G401.6 (cell line): ENCODE results near the gene NES.
A peak's percentile ranks its signal among the peaks of the same experiment; 100 is the strongest.

Experiments
- FAIRE-seq: peaks from 2 replicates; lab custom pipeline; 2012; peaks lifted over from hg19 to GRCh38; lab: Jason Lieb, UNC

Gene NES

DNA sequence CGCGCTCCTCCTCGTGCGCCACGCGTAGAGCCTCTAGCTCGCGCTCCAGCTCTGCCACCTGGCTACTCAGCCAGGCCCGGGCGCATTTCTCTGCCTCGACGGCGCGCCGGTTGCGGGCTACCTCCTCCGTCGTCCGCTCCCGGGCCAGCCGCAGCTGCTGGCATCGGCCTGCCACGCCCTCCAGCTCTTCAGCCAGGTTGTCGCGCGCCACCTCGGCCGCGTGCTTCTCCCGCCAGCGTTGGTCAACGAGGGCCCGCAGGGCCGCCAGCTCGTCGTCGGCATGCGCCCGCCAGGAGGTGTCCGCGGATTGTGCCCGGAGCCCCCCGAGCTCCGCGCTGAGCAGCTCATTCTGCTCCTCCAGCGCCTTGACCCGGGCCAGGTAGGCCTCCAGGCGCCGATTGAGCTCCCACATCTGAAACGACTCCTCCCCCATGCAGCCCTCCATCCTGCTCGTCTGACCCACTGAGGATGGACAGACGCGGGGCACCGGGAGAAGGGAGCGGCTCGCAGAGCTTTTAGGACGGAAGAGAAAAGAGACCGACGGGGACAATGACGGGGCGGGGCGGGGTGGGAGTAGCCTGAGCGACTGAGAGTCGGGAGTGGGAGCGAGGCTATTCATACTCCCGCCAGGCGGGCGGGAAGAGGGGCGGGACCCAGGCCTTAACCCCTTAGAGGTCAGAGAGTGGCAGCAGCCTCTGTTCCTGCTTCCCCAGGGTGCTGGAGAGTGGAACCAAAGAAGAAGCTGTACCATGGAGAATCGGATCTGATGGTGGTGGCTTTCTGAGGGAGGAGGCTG, at the start of gene NES:
Gene NES (minus strand): TSS at position 588 of the 796 bp plus-strand sequence. CDS start 143 bp downstream, at position 445.
- FAIRE-seq, result no peak

DNA sequence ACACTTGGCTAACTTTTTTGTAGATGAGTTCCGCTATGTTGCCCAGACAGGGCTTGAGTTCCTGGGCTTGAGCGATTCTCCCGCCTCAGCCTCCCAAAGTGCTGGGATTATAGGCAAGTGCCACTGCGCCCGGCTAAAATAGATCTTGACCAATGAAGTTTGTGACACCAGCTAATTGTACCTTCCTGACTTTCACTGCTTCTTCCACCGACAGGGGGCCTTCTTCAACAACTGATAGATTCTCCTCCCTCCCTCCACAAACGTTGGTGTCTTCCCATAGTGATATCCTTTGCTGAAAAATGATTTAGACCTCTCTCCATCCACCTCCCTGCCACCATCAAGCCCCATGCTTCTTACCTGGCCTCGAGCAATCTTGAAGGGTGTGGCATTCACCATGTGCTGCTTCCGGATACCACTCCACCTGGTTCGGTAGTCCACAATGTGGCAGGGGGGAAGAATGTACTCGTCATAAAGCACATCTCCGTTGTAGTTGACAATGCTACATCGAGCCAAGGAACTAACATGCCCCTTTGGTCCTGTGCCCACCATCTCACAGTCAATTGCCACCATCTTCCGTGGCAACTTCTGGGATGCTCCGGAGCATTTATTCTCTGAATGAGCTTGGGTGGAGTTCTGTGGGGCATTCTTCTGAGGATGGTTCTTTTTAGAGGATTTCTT, 49.5 kb upstream of the NES start:
- FAIRE-seq, result no peak

DNA sequence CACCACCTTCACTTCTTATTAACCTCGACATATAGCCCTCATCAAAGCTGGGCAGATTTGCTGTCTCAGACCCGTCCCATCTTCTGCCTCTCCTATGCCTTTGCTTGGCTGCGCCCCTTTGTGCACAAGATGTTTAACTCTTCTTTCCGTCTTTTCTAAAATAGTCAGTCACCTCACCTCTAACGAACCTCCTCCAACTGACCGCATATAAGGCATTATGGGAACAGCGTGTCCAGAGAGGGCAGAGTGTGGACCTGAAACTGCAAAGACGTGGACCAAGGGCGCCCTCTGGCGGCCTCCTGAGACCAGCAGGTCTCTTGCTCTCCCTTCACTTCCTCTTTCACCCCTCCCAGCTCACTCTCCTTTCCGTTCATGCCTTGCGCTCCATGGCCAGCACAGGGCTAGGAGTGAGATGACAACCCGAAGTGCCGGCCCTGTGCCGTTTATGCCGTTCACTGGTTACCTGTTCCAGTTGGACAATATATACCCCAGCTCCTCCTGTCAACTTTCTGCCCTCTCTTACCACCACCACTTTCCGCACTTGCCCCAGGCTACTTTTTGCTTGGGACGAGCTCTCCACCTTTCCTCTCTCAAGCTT, 48.6 kb upstream of the NES start:
- FAIRE-seq, result peak; percentile 92

DNA sequence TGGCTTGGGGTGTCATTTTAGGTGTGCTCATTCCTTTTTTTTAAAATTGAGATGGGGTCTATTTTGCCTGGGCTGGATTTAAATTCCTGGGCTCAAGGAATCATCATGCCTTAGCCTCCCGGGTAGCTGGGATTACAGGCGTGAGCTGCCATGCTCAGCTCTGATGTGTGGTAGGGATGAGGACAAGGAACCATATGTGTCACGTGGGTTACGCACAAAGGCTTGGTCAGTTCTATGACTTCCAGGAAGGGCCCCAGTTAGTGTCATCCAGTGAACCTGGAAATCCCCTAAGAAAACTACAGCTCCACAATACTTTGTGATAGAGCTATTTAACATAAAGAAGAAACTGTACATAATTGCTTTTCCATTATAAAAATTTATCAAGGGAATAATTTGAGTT, 44.3 kb upstream of the NES start:
- FAIRE-seq, result no peak

GRCh38 chr1:156721131-156721530, 43.9 kb upstream of the NES start:
- no peak for FAIRE-seq

- FAIRE-seq, result no peak
Observed at GRCh38 chr1:156717351-156717750, 40.1 kb upstream of the NES start.

- no peak for FAIRE-seq
Observed at GRCh38 chr1:156714830-156715229, 37.6 kb upstream of the NES start.

DNA sequence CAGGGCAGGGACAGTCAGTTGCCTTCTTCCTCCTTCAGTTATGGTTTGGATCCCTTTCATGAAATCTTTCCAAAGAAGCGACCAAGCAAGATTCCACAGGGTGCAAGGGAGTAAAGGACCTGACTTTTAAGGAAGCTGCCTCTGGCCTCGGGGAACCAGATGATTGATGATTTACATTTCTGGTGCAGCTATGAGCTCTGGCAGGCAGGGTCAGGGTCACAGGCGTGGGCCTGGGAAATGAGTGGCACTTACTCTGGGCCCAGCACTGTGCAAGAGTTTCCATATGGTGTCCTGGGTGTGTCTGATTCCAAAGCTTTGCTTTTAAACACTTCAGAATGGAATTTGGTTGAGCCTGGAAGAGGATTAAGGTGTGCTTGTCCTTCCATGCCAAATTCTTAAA, 35.4 kb upstream of the NES start:
- peak; percentile 23 for FAIRE-seq

GRCh38 chr1:156711011-156711817, 34.0 kb upstream of the NES start:
- no peak for FAIRE-seq

DNA sequence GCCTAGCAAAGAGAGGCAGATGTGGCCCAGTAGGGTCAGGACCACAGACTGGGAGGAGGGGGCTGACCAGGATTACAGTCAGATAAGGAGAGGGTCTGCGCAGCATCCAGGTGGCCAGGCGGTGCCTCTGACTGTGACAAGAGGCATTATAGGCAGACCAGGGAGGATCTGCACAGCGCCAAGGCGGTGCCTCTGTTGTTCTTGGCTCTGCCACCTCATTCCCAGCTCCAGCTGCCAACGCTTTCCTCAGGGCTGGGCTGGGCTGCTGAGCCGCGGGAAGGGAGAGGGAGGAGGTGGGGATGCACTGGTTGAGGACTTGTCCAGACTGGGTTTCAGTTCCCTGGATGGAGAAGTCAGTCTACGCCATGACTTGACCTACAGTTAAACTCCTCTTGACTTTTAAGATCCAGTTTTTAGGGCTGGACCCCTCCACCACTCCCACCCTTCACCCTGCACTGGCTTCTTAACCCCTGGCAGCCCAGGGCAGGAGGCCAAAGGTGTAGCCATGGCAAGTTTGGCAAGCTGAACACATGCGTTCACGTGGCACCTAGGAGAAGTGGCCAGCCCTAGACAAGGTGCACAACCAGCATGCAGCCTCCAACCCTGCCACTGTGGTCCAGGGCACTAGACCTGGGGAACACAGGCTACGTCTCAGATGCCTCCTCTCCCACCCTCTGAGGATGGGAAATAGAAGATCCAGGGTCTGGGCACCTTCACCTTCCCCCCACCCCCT, 32.7 kb upstream of the NES start:
- no peak for FAIRE-seq

- FAIRE-seq, result no peak
Observed at GRCh38 chr1:156709031-156709430, 31.8 kb upstream of the NES start.

GRCh38 chr1:156708218-156708661, 31.0 kb upstream of the NES start:
- peak; percentile 98 for FAIRE-seq

DNA sequence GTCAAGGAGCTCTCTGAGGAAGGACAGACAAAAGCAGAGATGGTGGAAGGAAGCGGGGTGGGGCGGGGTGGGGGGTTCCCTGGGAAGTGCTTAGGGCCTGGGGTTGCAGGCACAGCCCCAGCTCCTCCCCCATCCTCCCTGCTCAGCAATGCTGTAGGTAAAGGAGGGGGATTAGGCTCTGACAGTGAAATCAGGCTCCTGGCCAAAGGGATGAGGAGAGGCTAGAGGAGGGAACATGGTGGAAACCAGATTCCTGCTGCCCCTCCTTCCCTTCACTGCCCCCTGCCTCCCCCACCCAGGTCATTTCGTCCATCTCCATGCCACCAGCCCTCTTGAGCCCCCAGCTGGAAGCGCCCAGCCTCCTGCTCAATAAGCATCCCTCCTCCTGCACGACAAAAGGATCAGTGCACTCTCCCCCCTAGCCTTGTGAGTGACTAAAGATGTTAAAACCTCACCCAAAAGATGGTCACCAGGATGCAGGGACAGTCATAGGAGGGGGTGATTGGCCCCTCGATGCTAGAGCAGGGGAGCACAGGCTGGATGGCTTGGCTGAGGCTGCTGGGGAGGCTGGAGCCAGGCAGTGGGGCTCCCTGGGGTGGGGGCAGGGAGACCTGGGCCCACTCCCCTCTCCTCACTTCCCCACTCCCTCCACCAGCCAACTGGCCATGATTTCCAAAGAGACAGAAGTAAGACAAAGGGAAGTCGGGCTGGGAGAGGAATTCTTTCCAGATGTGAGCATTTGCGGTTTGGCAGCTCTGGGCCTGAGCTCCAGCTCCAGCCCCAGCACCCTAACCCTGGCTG, 30.4 kb upstream of the NES start:
- FAIRE-seq, result peak; percentile 77

DNA sequence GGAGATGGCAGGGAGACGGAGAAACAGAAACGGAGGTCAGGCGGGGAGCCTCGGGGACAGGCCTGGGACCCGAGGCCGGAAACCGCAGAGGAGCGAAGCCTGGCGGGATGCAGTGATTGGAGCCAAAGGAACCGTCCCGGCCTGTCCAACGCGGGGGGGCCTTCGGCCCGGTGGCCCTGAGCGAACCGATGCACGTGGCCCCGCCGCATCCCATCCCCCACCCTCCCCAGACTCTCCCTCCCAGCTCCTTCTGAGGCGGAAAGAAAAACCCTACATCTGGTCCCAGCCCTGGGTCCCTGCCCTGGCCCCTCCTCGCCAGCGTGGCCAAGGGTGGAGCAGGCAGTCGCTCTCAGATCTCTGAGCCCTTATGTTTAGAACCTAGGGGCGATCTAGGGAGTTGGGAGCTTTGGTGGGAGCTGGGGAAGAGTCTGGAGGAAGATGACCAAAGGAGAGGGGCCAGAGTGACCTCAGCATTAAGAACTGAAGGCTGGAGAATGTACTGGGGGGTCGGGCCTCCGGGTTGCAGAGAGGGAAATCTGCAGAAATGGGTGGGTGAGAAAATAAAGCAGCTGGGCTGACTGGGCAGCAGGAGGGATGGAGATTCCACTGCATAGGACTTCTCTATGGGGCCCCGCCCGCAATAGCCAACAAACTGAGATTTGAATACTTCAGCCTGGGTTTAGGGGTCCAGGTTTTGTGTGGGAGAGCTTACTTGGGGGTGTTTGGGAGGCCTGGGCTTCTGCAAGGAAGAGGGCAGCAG, 29.6 kb upstream of the NES start:
- FAIRE-seq, result no peak

- FAIRE-seq, result peak; percentile 94
Observed at GRCh38 chr1:156705918-156706656, 28.9 kb upstream of the NES start.

- no peak for FAIRE-seq
Observed at GRCh38 chr1:156705321-156705917, 28.2 kb upstream of the NES start, which contains the start of gene CRABP2. CRABP2 (minus strand) TSS chr1:156705583; CDS start chr1:156705446, 137 bp downstream.

- no peak for FAIRE-seq
Observed at GRCh38 chr1:156704930-156705320, 27.7 kb upstream of the NES start.

- FAIRE-seq, result no peak
Observed at GRCh38 chr1:156704166-156704711, 27.0 kb upstream of the NES start.

DNA sequence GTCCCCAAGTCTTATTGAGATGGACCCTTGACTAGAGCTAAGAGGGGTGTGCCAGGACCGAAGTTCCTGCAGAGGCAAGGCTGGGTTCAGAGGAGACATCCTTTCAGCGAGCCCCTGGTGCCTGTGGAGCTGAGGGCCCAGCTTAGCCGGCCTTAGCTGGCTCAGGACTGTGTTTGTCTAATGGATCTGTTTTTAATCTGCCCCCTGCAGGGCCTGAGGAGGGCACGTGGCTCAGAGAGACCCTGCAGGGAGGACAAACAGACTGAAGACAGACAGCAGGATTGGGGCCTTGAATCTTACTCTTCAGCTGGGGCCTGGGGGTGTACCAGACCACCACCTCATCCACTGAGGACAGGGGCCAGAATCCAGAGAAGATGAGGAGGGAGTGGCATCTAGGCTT, 26.5 kb upstream of the NES start:
- FAIRE-seq, result no peak
